C1 segment of cervical spinal cord (tissue), 14 donors: ENCODE measurements around the gene EIF5.

Experiments
- DNase-seq, 14 donors: peaks; one replicate each; lab custom pipeline; 2025; lab: John Stamatoyannopoulos, UW

The EIF5 gene

DNA sequence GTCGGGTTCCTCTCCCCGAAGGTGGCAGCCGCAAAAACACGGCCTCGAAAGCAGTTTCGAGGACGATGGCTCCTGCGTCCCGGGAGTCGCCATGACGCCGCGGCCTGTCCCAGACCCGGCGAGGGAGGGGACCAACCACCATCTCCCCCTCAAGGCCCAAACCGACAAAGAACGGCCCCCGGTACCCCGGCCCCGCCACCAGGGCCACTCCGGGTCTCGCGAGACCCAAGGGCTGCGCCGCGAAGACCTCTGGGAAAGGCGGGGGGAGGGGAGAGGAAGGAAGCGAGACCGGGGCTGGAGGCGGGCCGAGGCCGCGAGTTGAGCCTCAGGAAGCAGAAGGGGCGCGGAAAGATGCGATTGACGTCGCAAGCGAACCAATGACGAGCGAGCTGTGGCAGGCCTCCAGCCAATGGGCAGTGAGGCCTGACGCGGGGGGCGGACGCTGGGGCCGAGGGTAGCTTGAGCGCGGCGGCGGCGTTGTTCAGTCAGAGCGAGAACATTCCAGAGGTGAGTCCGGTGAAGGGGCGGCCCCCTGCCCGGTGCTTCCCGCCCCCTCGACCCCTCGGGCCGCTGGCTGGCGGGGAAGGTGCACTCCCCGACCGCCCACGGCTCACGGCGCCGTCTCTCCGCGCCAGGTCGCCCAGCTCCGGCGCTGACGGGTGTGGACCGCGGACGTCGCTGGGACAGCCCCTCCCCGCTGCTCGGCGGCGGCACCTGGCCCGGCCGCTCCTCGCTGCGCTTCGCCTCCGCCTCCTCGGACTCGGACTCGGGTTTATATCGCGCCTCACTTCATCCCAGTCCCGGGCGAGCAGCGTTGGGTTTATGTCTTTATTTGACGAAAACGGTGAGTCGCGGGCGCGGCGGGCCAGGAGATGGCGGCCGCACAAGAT, at the start of gene EIF5:
EIF5 (plus strand) TSS at position 484 of the 890 bp plus-strand sequence. CDS start 1,624 bp downstream, outside the sequence.
- peak; percentile 93 to 99 (median 99) for DNase-seq

DNA sequence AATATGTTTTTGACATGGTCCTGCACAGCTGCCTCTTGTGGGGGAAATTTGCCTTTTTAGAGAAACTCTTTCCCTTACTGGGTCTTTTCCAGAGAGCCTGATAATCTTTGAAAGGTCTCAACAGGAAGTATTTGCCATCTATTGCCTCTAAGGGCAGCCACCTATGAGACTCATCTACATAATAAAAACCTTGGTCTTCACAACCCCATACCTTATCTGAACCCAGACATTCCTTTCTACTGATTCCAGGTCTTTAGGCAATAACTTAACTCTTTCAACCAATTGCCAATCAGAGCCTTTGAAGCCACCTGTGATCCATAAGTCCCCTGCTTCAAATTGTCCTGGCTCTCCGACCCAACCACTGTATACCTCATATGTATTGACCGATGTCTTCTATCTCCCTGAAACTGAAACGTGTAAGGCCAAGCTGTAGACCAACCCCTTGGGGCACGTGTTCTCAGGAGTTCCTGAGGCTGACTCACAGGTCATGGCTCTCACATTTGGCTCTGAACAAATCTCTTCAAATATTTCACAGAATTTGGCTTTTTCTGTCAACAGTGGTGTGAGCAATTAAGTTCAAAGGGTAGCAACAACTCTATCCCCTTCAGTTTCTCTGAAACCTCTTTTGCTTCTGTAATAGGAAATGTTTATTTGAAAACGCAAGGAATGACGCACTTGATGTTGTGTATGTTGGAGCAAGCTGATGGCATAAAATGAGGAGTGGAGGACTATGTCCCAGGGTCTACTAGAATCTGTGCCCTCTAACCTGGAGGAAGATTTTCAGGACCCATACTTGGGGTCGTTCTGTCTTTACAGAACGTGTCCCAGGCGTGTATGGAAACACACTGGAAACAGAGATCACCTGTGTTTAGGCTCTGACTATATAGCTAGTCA, 49.2 kb upstream of the EIF5 start:
- no peak for DNase-seq

DNA sequence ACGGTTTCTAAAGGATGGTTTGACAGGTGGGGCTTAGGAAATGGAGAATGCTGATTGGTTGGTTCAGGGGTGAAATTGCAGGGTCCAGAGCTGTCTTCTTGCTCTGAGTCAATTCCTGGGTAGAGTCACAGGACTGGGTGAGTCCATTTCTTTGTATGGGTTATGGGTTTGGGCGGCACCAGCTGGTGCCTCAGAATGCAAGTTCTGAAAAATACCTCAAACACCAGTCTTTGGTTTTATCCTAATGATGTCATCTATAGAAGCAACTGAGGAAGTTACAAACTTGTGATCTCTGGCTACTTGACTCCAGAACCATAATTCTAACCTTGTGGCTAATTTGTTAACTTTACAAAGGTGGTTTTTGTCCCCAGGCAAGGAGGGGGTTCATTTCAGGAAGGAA, 47.6 kb upstream of the EIF5 start:
- DNase-seq: no peak

DNA sequence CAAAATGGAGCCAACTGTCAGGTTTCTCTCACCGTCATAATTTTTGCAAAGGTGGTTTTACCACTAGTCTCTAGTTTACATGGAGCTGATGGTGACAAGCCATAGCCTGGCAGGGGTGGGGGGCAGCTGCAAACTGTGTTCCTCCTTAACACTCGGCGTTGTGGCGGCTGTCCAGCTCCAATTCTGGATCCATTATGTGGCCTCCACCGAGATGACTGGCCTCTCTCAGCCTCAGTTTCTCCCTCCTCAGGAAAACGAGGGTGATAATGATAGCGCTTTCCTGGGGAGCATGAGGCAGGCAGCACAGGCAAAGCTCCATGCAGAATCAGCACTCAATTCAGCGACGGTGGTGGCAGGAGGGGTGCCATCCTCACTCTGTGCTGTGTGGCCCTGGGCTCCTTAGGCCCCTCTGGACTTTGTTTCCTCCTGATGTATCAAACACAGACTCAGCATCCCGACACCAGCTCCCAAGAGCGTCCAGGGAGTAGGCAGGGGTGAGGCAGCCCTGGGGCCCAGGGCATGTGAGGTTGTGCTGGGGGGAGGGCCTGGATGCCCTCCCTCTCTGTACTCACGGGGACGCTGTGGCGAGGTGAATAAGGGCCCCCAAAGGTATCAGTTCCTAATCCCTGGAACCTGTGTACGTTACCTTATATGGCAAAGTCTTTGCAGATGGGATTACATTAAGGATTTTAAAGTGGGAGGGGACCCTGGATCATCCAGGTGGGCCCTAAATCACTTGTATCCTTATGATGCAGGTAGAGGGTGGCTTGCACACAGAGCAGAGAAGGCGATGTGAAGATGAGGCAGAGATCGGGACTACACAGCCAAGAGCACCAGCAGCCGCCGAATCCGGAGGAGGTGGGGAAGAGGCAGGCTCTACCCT, 46.8 kb upstream of the EIF5 start:
- no peak for DNase-seq

DNA sequence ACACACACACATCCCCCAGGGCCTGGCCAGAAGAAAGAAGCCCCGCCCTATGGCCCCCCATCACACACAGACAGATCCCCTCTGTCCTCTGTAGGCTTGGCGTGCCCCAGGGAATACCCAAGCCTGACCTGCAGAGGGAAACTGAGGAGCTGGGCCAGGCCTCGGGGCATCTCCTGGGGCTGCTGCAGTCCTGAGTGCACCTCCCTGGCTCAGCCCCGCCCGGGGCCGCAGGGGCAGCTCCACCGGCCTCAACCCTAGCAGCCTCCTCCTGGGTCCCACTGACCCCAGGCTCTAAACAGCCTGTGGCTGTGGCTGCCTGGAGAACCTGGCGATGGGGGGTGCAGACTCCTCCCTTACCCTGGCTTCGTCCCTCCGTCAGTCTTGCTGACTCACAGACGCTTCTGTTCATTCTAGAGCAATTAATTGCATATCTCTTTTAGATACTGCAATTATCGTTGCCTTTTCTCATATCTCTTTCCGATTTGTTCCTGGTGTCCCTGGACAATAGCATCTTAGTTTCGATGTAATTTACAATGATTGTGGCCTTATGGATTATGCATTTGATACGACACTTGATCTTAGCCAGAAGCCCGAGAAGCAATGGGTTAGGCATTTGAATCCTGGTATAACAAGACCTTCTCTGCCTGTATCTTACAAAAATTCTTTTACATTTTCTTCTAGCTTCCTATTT, 45.8 kb upstream of the EIF5 start:
- no peak for DNase-seq

DNA sequence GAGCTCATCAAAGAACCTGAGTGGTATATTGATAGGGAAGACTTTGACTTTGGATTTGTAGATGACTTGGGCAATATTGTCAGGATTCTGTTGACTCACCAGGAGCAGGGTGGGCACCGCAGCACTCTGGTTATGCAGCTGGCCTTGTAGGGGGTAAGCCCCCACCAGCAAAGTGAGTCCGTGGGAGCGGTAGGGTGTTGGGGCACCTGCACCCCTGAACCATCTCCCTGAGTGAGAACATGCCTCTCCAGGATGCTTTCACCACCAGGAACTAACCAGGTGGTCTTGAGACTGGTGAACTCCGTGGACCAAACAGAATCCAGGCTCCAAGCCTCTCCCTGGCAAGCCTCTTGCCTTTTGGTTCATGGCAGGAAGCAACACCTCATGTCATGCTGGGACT, 44.0 kb upstream of the EIF5 start:
- DNase-seq: no peak

DNA sequence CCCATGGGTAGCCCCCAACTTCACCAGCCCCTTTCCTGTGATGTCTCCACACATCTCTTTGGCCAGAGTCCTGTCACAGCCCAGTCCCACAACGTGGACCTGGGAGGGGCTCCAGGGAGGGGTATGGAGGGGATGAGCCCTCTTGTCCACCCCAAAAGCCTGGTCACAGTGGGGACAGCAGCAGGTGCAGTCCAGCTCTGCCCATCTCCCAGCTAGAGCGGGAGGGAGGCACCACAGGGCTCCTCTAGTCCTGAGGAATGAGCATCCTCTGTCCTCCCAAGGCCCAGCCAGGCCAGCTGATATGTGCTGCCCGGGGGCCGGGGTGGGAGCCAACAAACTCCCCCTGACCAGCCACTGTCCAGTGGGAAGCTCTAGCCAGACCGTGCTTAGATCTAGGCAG, 43.5 kb upstream of the EIF5 start:
- no peak for DNase-seq

DNA sequence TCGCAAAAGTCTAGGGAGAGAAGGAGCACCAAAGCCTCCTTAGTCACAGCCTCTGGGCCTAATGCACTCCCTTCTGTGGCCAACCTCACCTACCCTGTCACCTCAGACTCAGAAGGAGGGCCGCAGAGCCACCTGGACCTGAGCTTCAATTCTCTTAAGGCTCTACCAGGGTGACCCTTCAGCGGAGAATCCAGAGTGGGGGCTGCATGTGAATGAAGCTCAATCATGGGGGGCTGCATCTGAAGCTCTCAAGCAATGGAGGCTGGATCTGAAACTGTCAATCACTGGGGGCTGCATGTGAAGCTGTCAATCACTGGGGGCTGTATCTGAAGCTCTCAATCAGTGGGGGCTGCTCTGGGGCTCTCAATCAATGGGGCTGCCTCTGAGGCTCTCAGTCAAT, 43.1 kb upstream of the EIF5 start:
- no peak for DNase-seq

DNA sequence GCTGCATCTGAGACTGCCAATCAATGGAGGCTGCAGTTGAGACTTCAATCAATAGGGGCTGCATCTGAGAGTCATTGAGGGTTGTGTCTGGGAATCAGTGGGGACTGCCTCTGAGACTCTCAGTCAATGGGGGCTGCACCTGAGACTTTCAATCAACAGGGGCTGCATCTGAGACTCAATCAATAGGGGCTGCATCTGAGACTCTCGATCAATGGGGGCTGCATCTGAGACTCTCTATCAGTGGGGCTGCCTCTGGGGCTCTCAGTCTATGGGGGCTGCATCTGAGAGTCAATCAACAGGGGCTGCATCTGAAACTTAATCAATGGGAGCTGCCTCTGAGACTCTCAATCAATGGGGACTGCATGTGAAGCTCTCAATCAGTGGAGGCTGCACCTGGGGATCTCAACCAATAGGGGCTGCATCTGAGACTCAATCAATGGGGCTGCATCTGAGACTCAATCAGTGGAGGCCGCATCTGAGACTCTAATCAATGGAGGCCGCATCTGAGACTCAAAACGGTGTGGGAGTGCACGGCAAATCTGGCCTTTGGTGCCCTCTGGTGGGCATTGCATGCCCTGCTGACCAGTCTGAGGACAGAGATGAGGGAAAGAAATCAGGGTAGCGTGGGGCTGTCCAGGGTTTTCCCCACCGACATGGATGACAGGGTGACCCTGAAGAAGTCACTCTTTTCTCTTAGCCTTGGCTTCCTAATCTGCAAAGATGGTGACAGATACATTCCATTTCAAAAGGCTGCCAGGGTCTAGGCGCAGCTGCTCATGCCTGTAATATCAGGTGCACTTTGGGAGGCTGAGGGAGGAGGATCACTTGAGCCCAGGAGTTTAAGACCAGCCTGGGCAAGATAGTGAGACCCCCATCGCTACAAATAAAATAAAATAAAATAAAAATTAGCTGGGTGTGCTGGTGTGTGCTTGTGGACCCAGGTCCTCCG, 41.3 kb upstream of the EIF5 start:
- peak in 10 of 14 donors; percentile 19 to 77 (median 43) for DNase-seq

DNA sequence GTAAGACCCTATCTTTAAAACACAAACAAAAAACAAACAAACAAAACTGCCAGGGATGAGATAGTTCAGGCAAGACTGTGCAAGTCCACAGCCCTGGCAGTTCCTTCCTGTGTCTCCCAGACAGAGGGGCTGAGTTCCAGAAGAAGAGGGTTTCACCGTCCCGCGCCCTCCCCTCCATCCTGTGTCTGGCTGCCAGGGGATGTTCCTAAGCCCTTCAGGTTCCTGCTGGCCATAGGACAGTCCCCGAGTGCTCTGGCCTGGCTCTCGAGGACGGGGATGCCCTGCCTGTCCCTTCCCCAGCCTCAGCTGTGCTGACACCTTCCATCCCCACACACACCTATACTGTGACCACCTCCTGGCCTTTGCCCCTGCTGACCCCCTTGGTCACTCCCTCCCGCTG, 40.6 kb upstream of the EIF5 start:
- DNase-seq: no peak

DNA sequence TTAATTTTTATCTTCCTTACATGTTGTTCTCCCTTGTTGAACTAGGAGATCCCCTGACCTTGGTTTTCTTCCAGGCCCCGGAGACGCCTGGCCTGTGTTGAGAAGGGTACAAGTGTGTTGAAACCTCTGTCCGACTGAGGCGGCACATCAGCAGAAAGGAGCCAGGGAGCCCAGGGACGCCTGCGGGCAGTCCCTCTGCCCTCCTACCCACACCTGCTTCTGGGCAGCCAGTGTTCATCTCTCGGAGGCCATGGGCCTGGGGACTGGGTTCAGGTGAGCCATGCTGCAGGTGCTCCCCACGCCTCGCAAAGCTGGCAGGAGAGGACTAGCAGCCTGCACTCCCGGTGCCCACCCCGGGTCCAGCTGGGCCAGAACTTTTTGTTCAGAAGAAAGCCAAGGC, 39.9 kb upstream of the EIF5 start:
- DNase-seq: no peak

DNA sequence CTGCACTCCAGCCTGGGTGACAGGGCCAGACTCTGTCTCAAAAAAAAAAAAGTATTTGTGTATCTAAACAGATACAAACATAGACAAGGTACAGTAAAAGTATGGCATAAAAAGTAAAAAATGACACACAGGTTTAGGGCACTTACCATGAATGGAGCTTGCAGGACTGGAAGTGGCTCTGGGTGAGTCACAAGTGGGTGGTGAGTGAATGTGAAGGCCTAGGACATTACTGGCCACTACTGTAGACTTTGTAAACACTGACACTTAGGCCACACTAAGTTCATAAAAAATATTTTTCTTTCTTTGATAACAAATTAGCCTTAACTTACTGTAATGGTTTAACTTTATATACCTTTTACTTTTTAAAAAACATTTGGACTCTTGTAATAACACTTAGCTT, 38.0 kb upstream of the EIF5 start:
- no peak for DNase-seq

DNA sequence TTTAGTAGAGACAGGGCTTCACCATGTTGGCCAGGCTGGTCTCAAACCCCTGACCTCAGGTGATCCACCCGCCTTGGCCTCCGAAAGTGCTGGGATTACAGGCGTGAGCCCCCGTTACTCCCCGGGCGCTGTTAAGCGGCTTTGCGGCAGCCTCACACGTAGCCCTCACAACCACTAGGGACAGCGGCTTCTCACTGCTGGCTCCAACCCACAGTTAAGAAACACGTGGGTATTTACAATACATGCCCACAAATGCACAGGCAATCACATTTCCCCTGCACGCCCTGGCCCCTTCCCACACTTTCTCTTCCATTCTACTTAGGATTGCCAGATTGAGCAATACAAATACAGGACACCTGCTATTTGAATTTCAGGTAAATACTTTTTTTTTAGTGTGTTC, 37.0 kb upstream of the EIF5 start:
- DNase-seq: no peak

DNA sequence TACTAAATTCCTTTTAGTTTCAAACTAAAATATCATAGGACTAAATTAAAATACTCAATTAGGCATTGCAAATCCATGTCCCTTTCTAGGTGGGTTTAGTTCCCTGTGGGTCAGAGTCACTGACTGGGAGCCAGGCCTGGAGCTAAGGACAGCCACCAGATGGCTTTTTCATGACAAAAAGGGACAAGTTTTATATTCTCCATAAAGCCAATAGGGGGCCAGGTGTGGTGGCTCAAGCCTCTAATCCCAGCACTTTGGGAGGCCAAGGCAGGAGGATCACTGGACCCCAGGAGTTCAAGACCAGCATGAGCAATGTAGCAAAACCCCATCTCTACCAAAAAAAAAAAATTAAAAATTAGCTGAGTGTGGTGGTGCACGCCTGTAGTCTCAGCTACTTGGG, 35.4 kb upstream of the EIF5 start:
- DNase-seq: no peak

DNA sequence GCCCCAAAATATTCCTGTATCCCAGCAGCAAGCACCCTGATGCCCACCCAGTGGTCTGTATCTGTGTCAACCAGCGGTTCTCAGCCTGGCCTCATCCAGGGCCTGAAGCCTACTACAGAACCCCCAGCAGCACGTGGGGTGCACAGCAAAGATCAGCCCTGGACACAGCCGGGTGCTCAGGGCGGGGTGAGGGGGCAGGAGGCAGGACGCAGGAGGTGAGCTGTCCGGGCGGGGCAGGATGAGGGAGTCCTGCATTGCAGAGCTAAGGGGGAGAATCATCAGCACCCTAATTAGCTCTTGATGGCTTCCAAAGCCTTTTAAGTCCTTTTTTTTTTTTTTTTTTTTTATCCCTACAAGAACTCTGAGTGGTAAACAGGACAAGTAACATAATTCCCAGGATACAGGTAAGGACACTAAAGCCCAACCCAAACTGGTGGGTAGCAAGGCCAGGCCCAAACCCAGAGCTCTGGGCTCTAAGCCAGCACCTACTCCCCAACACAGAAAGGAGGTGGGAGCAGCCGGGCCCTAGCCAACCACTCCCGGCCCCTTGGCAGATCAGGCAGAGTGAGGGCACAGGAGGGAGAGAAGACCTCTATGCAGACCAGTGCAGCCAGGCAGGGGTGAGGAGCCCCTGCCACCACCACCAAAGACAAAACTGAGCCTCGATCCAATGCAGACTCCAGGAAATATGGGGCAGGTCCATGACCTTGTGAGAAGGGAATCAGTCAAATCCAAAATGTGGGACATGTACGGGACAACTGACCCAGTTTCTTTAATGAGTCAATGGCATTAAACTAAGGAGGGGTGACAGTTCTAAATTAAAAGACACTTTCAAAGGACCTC, 32.3 kb upstream of the EIF5 start:
- DNase-seq: no peak

DNA sequence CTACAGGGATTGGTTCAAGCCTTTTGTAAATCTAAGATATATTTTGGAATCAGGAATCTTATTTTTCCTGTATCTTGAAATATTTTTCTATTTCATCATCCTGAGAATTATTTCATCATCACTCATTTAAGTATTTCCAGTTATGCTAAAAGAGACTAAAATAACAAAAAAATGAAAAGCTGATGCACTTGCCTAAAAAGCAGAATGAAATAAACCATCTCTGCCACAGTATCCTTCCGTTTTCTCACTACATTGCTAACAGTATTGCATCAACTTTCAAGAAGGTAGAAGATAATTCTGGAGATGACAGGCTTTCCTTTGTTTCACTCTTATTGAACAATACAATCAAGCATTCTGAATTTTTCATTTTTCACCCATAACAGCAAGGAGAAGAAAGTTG, 31.1 kb upstream of the EIF5 start:
- DNase-seq: no peak

DNA sequence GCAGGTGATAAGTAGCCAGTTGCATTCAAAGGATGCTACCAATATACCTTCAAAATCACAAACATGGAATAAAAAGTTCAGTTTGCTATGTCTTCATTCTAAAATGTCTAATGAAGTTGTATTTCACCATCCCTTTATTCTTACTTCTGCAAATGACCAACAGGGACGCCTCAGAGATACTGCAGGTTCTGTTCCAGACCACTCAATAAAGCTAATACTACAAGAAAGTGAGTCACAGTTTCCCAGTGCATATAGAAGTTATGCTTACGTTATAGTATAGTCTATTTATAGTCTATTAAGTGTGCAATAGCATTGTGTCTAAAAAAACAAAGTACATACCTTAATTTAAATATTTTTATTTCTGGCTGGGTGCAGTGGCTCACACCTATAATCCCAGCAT, 29.3 kb upstream of the EIF5 start:
- DNase-seq: no peak

DNA sequence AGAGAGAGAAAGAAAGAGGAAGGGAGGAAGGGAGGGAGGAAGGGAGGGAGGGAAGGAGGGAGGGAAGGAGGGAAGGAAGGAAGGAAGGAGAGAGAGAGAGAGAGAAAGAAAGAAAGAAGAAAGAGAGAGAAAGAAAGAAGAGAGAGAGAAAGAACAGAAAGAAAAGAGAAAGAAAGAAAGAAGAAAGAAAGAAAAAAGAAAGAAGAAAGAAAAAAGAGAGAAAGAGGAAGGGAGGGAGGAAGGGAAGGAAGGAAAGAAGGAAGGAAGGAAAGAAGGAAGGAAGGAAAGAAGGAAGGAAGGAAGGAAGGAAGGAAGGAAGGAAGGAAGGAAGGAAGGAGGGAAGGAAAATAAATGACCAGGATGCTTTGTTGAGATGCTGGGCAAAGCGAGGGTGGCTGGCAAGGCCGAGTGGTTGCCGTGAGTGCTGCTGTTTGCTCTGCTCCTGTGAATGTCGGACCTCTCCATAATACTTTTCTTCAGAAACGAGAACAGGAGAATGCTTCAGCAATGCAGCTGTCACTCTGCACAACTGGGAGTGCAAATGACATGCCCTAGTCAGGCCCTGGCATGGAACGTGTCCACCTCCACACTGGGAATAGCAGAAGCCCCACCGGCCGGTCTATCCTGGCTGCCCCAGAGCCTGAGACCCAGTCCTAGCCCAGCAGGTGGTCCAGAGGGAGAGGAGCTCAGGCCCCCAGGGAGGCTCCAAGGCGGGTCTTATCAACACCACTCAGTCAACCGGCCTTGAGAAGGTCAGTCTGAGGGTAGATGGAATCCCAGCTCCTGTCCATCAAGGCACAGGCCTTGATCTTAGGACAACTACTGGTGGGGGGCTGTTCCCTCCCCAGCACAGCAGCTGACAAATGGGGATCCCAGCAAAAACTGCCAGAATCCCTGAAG, 25.1 kb upstream of the EIF5 start:
- no peak for DNase-seq
